HG03045 (cell line): ENCODE measurements around the gene MYH10.
"Not testable (repeated sequence)": the region's sequence is repeated elsewhere in the genome, so short reads cannot be mapped to it uniquely, and the experiment has no call there.

ENCODE experiments used
- ATAC-seq: cut with Tn5 transposase; IDR thresholded peaks from one replicate; pipeline ENCODE4 v1.9.1; 2021; ENCODE audit warnings: mild to moderate bottlenecking, moderate library complexity; ENCODE audit not compliant: unreplicated experiment

Gene MYH10

GRCh38 chr17:8630227-8630801 is at the start of gene MYH10:
MYH10 (minus strand) TSS chr17:8630725; CDS start chr17:8623246, 7,479 bp downstream.
- ATAC-seq = no peak

GRCh38 chr17:8679126-8679525 is 48.6 kb upstream of the MYH10 start:
- no peak for ATAC-seq

GRCh38 chr17:8675306-8675705 is 44.8 kb upstream of the MYH10 start:
- no peak for ATAC-seq

DNA sequence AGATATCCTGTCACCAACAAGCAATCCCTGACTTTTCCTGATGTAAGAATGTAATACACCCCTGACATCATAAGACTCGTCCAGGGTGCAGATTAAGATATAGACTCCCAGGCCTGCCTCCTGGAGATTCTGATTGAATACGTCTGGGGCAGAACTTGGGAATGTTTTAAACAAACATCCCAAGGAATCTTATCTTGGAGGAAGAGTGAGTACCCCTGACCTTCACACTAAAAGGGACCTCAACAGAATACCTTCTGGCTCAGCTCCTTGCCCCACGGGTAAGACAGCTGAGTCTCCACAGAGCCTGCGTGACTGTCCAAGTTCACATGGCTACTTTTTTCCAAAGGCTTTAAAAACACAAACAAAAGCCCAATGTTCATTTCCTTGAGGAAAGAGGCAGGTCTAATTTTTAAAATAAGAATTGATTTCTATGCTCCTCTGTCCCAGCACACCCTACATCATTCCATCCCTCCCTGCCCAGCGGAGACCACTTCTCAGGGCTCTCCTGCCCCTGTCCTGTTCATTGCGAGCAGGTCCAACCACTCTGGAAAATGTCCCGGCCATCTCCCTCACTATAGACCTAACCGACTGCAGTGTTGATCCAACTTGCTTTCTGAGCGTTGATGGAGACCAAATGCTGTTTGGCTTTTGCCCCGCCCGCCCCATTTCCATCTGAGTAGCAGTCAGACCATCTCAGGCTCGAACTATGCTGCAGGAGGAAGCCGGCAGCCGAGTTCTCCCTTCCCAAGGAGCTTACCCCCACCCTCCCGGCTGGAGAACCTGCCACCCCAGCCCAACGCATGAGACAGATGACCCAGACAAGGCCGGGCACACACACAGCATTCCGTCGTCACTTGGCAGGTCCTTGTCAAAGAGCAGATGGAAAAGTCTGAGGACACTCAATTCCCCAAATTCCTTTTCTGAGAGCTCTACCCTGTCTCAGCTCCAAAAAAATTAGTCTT is 44.1 kb upstream of the MYH10 start:
- no peak for ATAC-seq

- ATAC-seq = no peak
Observed at GRCh38 chr17:8673612-8674011, 43.1 kb upstream of the MYH10 start.

DNA sequence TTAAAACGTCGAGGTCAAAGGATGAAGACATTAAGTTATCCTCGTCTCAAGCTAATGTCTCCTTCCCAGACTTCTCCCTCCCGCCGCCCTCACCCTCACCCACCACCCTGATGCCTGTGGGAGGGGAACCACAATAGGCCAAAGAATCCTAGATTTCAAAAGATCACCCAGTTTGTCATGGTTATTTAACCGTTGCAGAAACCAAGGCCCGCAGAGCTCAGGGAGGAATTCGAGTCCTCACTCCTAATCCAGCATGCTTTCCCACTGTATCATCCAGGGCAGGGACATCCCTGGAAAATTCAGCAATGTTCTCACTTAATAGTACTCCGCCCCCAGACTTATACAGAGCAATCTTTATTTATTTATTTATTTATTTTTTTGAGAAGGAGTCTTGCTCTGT is 41.8 kb upstream of the MYH10 start:
- no peak for ATAC-seq

DNA sequence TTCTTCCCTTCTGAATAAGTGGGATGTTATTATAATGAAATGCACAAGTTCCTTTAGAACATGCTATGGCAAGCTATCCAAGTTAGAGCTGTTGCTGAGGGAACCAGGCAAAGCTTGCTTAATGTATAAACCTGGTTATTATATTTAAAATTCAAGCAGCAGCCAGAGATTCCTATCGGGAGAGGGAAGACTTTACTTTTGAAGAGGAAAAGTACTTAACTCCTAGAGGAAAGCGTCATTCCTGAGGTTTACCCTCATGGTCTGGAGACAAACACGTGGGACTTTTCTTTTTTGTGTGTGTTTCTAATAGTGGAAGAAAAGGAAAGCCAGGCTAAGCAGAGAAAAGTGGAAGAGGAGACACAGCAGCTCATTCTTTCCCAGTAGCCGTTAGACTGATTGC is 39.9 kb upstream of the MYH10 start:
- no peak for ATAC-seq

GRCh38 chr17:8668176-8668740 is 37.7 kb upstream of the MYH10 start:
- ATAC-seq = no peak

DNA sequence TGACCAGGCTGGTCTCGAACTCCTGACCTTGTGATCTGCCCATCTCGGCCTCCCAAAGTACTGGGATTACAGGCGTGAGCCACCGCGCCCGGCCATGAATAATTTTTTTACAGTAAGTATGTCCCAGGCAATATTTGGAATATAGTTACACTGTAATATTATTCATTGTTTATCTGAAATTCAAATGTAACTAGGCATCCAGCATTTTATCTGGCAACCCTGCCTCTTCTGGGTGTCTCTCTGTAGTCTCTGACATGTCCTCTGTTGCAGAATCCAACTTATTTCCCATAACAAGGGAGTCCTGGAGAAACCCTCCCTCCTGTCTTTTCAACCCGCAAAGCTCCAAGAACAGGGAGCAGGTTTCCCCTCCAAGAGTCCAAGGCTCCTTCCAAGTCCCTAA is 36.9 kb upstream of the MYH10 start:
- no peak for ATAC-seq

DNA sequence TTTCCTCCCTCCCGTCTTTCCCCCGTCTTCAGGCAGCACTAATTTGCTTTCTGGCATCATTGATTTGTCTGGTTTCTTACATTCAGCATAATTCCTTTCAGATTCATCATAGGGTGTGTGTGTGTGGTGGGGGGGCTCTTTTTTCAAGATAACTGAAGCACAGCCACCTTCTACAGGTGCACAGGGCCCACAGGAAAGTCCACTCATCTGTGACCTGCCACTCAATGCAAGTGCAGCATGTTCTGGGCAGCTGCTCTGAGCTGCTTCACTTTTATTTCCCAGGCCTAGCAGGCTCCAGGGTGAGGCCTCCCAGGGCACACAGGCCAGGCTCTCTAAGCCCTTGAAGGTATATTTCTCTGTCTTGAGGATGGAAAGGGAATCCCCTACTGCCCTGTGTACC is 35.2 kb upstream of the MYH10 start:
- no peak for ATAC-seq

GRCh38 chr17:8664456-8665126 is 34.1 kb upstream of the MYH10 start:
- ATAC-seq = no peak

DNA sequence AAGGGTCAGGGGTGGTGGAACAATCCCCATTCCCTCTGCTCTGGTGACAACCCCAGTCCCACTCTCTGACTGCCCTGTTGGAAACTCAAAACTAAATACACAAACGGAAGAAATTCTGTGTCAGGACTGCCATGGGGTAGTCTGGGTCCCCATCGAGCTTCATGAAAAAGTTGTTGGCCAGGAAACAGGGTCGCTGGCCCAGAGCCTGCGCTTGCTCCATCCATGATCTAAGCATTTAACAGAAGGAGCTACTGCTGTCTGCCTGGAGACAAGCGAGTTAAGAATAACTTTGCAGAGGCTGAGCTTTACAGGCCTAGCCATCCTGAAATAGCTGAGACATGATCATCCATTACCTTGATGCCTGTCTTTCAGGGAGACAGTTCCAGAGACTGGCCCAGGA is 32.4 kb upstream of the MYH10 start:
- no peak for ATAC-seq

- ATAC-seq = no peak
Observed at GRCh38 chr17:8662076-8662831, 31.7 kb upstream of the MYH10 start.

- not testable (repeated sequence) for ATAC-seq
Observed at GRCh38 chr17:8660709-8661108, 30.2 kb upstream of the MYH10 start.

DNA sequence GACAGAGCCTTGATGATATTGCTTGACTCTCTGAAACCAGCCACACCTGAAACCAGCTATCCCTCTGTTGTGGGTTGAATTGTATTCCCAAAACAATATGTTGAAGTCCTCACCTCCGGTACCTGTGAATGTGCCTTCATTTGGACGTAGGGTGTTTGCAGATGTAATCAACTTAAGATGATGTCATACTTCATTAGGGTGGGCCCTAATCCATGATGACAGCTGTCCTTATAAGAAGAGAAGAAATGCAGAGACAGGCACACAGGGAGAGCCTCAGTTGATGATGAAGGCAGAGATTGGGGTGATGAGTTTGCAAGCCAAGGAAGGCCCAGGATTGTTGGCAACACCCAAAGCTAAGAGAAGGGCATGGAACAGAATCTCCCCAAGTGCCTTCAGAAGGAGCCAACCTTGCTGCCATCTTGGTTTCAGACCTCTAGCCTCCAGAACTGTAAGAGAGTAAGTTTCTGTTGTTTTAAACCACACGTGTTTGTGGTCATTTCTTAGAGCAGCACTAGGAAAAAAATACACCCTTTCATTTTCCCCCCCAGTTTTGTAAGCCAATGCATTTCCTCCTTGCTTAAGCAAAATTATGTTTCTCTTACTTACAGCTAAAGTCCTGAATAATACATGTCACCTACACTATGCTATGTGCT is 29.4 kb upstream of the MYH10 start:
- ATAC-seq = no peak

GRCh38 chr17:8658810-8659209 is 28.3 kb upstream of the MYH10 start:
- ATAC-seq = no peak

DNA sequence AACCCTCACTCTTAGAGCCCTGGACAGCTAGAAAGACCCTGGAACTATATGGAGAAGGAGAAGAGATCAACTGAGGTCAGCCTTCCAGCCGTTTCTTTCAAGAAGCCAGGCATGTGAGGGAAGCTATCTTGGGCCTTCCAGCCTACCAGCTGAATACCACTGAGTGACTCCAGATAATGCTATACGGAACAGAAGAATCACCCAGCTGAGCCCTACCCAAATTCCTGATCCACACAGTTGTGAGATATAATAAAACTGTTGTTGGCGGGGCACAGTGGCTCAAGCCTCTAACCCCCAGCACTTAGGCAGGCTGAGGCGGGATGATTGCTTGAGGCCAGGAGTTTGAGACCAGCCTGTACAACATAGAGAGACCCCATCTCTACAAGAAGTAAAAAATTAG is 26.2 kb upstream of the MYH10 start:
- no peak for ATAC-seq

DNA sequence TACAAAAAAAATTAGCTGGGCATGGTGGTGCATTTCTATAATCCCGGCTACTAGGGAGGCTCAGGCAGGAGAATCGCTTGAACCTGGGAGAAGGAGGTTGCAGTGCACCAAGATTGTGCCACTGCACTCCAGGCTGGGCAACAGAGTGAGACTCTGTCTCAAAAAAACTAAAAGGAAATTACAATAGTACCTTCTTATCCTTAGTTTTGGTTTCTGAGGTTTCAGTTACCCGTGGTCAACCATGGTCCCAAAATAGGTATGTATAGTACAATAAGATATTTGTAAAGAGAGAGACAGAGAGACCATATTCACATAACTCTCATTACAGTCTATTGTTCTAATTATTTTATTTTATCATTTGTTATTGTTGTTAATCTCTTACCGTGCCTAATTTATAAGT is 24.3 kb upstream of the MYH10 start:
- no peak for ATAC-seq

DNA sequence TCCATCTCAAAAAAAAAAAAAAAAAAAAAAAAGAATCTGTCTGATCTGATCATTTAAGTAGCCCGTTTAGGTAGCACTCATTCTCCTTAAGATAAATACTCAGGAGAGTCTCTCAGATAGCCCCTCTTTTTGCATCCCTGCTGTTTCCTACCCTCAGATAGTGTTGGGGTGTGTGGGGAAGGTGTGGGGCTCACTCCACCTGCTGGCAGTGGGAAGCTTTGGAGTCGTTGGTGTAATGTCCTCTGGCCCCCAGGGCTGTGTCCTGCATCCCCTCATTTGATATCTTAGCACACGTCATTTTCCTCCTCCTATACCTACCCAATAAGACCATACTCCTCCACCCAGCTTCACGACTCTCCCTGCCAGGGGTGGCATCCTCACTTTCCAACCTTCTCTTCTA is 20.5 kb upstream of the MYH10 start:
- ATAC-seq = no peak

DNA sequence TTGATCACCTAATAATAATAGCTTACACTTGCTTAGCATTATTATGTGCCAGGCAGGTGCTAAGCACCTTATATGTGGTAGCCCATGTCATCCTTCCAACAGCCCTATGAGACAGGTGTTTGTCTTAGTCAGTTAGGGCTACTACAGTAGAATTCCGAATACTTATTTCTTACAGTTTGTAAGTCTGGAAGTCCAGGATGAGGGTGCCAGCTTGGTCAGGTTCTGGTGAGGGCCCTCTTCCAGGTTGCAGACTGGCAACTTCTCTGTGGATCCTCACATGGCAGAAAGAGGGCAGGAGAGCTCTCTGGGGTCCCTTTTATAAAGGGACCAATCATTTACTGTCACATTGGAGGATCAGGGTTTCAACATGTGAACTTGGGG is 19.6 kb upstream of the MYH10 start:
- ATAC-seq = no peak
